ENCODE measurements around the gene DPY19L2.

The DPY19L2 gene

DNA sequence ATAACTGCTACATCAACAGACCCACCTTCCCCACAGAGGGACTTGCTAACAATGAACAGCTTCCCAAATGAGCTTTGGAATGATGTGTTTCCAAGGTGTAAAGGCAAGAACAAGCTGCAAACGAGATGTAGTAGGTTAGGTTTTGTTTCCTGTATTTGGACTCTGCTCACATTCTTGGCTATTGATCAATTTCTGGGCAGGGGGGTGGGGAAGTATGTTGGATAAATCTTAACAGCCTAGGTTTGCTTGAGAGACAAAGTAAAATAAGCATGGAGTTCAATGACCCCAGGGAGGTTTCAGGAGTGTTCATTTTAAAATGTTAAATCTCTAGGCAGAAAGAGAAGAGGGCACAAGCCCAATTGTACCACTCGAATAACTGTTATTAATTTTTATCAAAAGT is 146.6 kb downstream of the DPY19L2 start:
- DNase-seq, result no peak

Data from KG1 (cell line).